ENCODE measurements around the gene FAM83C.

The FAM83C gene

GRCh38 chr20:35286077-35286898 lies 5.9 kb downstream of the FAM83C start:
- in situ Hi-C loops (cut with MboI; ENCODE audit: low sequenced_read_pairs), result no loop called here

- in situ Hi-C loops (cut with MboI; ENCODE audit: low sequenced_read_pairs), result no loop called here
These were observed 6.5 kb downstream of the FAM83C start for GRCh38 chr20:35285806-35286076.

GRCh38 chr20:35284992-35285805 lies 7.0 kb downstream of the FAM83C start:
- in situ Hi-C loops (cut with MboI; ENCODE audit: low sequenced_read_pairs), result no loop called here

GRCh38 chr20:35284267-35284991 lies 7.8 kb downstream of the FAM83C start, which contains the start of gene EIF6:
TSS of gene EIF6 (minus strand) at chr20:35284772. CDS start at chr20:35284487, 285 bp downstream.
- in situ Hi-C loops (cut with MboI; ENCODE audit: low sequenced_read_pairs), result no loop called here

- in situ Hi-C loops (cut with MboI; ENCODE audit: low sequenced_read_pairs), result no loop called here
These were observed 8.6 kb downstream of the FAM83C start for GRCh38 chr20:35283441-35284266.

- in situ Hi-C loops (cut with MboI; ENCODE audit: low sequenced_read_pairs), result no loop called here
These were observed 10.6 kb downstream of the FAM83C start for GRCh38 chr20:35281506-35282101.

GRCh38 chr20:35280523-35280922 lies 11.7 kb downstream of the FAM83C start:
- in situ Hi-C loops (cut with MboI; ENCODE audit: low sequenced_read_pairs), result no loop called here

GRCh38 chr20:35279533-35280174 lies 12.6 kb downstream of the FAM83C start:
- in situ Hi-C loops (cut with MboI; ENCODE audit: low sequenced_read_pairs), result no loop called here

- in situ Hi-C loops (cut with MboI; ENCODE audit: low sequenced_read_pairs), result no loop called here
These were observed 13.2 kb downstream of the FAM83C start for GRCh38 chr20:35279040-35279439.

- in situ Hi-C loops (cut with MboI; ENCODE audit: low sequenced_read_pairs), result no loop called here
These were observed 14.5 kb downstream of the FAM83C start, which contains the start of gene MMP24OS for GRCh38 chr20:35277531-35278395. TSS of gene MMP24OS (minus strand) at chr20:35278122. CDS start at chr20:35277929, 193 bp downstream.

- in situ Hi-C loops (cut with MboI; ENCODE audit: low sequenced_read_pairs), result no loop called here
These were observed 15.1 kb downstream of the FAM83C start for GRCh38 chr20:35277127-35277526.

- in situ Hi-C loops (cut with MboI; ENCODE audit: low sequenced_read_pairs), result no loop called here
These were observed 15.8 kb downstream of the FAM83C start for GRCh38 chr20:35276408-35276807.

GRCh38 chr20:35275741-35276251 lies 16.4 kb downstream of the FAM83C start:
- in situ Hi-C loops (cut with MboI; ENCODE audit: low sequenced_read_pairs), result no loop called here

- in situ Hi-C loops (cut with MboI; ENCODE audit: low sequenced_read_pairs), result loop anchor here (25.0 kb wide), 1 partner anchor 112 kb away; the partner anchor contains the start of gene PROCR
These were observed 17.8 kb downstream of the FAM83C start for GRCh38 chr20:35274172-35275092.

- in situ Hi-C loops (cut with MboI; ENCODE audit: low sequenced_read_pairs), result loop anchor here (25.0 kb wide), 1 partner anchor 111 kb away; the partner anchor contains the start of gene PROCR
These were observed 18.6 kb downstream of the FAM83C start for GRCh38 chr20:35273449-35274171.

GRCh38 chr20:35271904-35272303 lies 20.3 kb downstream of the FAM83C start:
- in situ Hi-C loops (cut with MboI; ENCODE audit: low sequenced_read_pairs), result loop anchor here (25.0 kb wide), 1 partner anchor 110 kb away; the partner anchor contains the start of gene PROCR

All from HL-60/S4 treated with retinoic acid at 250 ng/mL for 4 days and 3 days (cell line).